HG03460 (cell line): ENCODE results near the gene PEAR1.

Experiments used
- ATAC-seq: cut with Tn5 transposase; IDR thresholded peaks from one replicate; pipeline ENCODE4 v1.9.1; 2021; ENCODE audit not compliant: unreplicated experiment

Gene PEAR1

DNA sequence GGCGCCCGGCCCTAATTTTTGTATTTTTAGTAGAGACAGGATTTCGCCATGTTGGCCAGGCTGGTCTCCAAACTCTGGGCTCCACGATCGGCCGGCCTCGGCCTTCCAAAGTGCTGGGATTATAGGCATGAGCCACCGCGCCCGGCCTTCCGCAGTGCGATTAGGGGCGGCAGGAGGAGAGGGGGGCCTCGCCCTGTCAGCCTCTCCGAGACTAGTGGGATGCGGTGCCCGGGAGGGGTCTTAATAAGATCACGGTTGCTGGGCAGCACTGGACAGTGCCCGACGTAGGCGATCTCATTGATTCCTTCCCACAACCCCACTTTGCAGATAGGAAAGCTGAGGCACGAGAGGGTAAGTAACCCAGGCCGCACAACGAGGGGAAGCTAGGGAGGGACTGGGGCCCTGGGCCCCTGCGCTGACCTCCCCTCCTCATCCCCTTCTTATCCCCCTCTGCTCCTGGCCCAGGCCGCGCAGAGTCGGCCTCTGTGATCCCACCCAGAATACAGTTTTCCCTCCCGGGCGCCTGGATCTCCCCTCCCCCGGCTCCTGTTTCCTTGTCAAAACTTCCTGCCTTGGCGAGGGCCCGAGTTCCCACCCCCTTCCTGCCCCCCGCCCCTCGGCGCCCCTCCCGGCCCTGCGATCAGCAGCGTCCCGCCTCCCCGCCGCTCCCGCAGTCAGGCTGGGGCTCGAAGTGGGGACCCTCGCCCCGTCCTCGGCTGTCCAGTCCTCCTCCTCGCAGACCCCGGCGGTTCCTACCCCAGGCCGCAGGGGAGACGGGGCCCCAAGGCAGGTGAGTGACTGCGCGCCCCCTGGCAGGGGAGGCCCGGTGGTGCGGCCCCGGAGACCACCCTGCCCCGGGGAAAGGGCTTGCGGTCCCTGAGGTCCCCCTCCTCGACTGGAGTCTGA is at the start of gene PEAR1:
Gene PEAR1, plus strand, starts transcription at position 671 of the 906 bp plus-strand sequence. CDS start 10,209 bp downstream, outside the sequence.
- no peak for ATAC-seq

DNA sequence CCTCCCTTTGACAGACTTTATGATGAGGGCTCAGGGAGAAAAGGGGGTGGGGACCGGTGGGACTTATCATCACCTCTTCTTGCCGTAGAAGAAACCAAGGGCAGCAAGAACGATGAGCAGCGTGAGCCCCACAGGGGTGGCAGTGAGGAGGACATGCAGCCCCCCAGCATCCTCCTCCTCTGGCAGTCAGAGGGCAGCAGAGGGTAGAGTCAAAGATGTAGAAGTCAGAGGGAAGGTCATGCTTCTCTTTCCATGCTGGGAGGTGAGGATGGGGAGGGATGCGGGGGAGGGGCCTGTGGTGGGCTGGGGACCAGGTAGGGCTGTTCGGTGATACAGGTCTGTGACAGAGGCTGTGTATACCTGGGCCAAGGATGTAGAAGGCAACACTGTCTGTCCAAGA is 49.4 kb upstream of the PEAR1 start:
- ATAC-seq, result no peak

DNA sequence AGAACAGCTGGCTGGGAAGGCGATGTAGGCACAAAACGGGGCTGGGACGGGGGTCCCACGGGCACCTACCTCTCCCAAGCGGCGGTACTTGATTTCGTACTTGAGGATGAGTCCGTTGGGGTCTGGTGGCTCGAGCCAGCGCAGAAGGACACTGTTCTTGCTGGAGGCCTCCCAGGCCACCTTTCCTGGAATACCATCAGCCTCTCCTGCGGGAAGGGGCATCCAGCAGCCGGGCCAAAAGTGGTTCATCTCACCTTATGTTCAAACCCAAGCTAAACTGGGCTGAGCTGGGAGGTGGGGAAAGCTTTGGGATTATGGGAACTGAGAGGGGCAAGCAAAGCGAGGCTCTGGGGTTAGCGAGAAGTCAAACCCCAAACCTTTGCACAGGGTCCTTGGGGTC is 48.9 kb upstream of the PEAR1 start:
- no peak for ATAC-seq

GRCh38 chr1:156845055-156845952 is 48.2 kb upstream of the PEAR1 start:
- no peak for ATAC-seq

GRCh38 chr1:156845953-156846545 is 47.5 kb upstream of the PEAR1 start:
- no peak for ATAC-seq

DNA sequence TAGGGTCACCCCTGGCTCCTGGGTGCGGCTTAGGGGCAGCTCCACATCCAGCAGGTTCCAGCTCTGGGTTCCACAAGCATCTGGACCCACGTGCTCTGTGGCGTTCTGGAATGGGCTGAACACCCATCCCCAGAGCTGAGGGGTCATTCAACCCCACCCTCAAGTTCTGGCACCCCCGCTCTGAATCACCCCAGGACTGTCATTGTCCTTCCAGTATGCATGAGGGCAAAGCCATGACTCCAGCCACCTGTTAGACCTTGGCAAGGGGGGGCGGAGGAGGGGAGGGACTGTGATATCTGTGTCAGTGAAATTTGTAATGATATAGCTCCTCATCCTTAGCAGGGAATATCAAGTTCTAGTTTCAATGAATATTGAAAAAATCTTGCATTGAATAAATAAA is 46.9 kb upstream of the PEAR1 start:
- ATAC-seq, result no peak

DNA sequence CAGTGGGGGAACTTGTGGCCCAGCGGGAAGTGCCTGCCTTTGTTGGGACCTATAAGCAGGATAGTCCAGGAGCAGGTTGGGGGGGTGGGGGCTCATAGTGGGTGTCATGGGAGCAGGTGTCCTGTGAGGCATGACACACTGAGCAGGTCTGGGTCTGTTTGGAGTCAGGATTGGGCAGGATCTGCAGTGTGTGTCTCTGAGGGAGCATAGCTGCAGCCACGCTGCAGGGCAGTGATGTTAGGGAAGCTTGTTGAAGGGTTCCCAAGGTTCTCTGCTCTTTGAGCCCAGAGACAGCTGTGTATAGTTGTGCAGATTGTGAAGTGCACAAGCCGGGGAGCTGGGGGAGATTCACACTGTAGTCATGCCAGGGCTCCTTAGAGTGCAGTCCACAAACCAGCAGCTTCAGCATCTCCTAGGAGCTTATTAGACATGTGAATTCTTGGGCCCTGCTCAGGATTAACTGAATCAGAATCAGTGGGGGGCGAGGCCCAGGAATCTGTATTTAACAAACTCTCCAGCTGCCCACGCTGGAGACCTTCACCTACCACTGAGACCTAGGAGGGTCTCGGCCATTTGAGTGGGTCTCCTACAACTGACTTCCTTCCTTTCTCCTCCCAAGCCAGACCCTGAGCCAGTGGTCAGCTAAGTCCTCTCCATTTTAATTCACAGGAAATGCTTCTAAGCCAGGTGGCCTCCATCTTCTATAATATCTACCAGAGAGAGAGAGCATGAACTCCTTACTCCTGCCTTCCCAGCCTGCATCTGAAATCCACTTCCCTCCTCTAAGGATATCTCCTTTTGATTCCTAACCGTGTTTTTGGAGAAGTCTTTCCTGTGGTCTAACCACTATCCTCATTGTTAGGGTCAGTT is 45.7 kb upstream of the PEAR1 start:
- ATAC-seq, result no peak

- ATAC-seq, result no peak
Observed at GRCh38 chr1:156848461-156849150, 44.9 kb upstream of the PEAR1 start.

GRCh38 chr1:156849151-156849496 is 44.4 kb upstream of the PEAR1 start:
- no peak for ATAC-seq

- ATAC-seq, result no peak
Observed at GRCh38 chr1:156851779-156852417, 41.6 kb upstream of the PEAR1 start.

GRCh38 chr1:156852418-156852874 is 41.1 kb upstream of the PEAR1 start:
- no peak for ATAC-seq

GRCh38 chr1:156853761-156854160 is 39.8 kb upstream of the PEAR1 start:
- no peak for ATAC-seq

GRCh38 chr1:156854634-156855033 is 38.9 kb upstream of the PEAR1 start:
- no peak for ATAC-seq

DNA sequence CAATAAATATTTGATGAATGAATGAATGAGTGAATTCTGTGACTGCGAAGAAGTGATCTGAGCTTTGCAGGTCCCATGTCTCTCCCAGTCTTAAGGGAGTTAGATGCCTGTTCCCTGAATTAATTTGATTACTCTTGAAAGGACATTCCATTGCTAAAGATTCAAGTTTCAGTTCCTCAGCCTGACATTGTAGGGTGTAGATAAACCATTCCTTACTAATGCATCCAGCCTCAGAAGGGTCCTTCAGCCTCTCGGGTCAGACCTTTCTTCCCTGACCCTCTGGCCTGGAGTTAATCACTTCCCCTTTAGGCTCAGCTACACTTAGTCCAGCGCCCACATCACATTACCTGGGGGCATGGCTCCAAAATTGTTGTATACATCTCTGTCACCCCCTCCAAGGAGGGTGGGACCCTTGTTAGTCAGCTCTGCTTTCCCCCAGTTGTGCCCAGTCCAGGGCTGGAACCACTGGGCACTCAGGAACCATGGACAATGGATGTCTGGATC is 37.2 kb upstream of the PEAR1 start:
- no peak for ATAC-seq

GRCh38 chr1:156857532-156857931 is 36.0 kb upstream of the PEAR1 start:
- ATAC-seq, result no peak

- no peak for ATAC-seq
Observed at GRCh38 chr1:156858555-156858956, 35.0 kb upstream of the PEAR1 start.

- ATAC-seq, result no peak
Observed at GRCh38 chr1:156858959-156859522, 34.5 kb upstream of the PEAR1 start, which contains the start of gene INSRR. Gene INSRR, minus strand, starts transcription at chr1:156859117. Its CDS starts 496 bp downstream, at chr1:156858621.

- no peak for ATAC-seq
Observed at GRCh38 chr1:156859523-156860112, 33.9 kb upstream of the PEAR1 start.
